ENCODE results near the gene NRCAM. TPM values are rescaled to one million over a fixed set of nuclear protein-coding genes. Genes with fewer than 3 reads are reported as not detected.

The NRCAM gene
- total and polyA plus RNA-seq, 2 of the 8 experiments (the other 6 are each of a cell fraction or from before 2014, with no cell fraction given), result 2.7 to 3.8 TPM

GRCh38 chr7:108146070-108146842, 310.0 kb downstream of the NRCAM start (continued):
- TF ChIP-seq HDAC6 (IDR thresholded peaks at IDR 0.05; ENCODE audit: low read depth, low read length) (no peak), SUZ12 (IDR thresholded peaks at IDR 0.05; ENCODE audit: low read length) (no peak), RAD21 (IDR thresholded peaks at IDR 0.05 in 1 of 2, conservative IDR thresholded peaks at IDR 0.05 in 1 of 2; ENCODE audit: low read depth in 2 of 2, low read length in 2 of 2) (peak; percentile 92 to 93), SIRT6 (IDR thresholded peaks at IDR 0.05; ENCODE audit: low read length) (no peak), ASH2L (IDR thresholded peaks at IDR 0.05; ENCODE audit: low read length) (peak; percentile 45), CBX5 (IDR thresholded peaks at IDR 0.05; ENCODE audit: low read depth, low read length) (no peak), GABPA (IDR thresholded peaks at IDR 0.05; ENCODE audit: borderline replicate concordance, insufficient read depth, low read length) (no peak), RFX5 (IDR thresholded peaks at IDR 0.05; ENCODE audit: borderline replicate concordance, low read depth, low read length) (no peak), MAX (IDR thresholded peaks at IDR 0.05) (peak; percentile 22; the same call in 1 of the 2 replicates), ZNF274 (IDR thresholded peaks at IDR 0.05; ENCODE audit: borderline replicate concordance, extremely low read depth, low read length) (no peak), RNF2 (IDR thresholded peaks at IDR 0.05; ENCODE audit: borderline replicate concordance, low read depth, low read length, missing control alignments, poor library complexity, severe bottlenecking) (no peak), SP2 (IDR thresholded peaks at IDR 0.05; ENCODE audit: low read length) (no peak), TBP (IDR thresholded peaks at IDR 0.05; ENCODE audit: low read depth, low read length) (no peak), NRF1 (IDR thresholded peaks at IDR 0.05; ENCODE audit: low read depth, low read length) (no peak), KDM5A (IDR thresholded peaks at IDR 0.05; ENCODE audit: low read length) (no peak), TCF12 (IDR thresholded peaks at IDR 0.05; ENCODE audit: low read depth, low read length) (no peak), MAFK (IDR thresholded peaks at IDR 0.05; ENCODE audit: low read depth, low read length) (no peak), CTCF (IDR thresholded peaks at IDR 0.05; ENCODE audit: control extremely low read depth in 1 of 3, insufficient read depth in 1 of 3, low read depth in 1 of 3, low read length in 3 of 3) (peak; percentile 26 to 85 (median 80)), JUND (IDR thresholded peaks at IDR 0.05; ENCODE audit: low read length) (no peak)

Measured in H1 (cell line).